ENCODE measurements around the gene AGBL1.

DNA sequence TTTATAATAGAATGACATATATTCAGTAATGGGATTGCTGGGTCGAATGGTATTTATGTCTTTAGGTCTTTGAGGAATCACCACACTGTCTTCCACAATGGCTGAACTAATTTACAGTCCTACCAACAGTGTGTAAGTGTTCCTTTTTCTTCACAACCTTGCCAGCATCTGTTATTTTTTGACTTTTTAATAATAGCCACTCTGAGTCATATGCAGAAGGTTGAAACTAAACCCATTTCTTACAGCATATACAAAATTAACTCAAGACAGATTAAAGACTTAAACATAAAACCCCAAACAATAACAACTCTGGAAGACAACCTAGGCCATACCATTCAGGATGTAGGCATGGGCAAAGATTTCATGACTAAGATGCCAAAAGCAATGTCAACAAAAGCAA lies 671.4 kb downstream of the AGBL1 start:
- TF ChIP-seq, protein P1, sequence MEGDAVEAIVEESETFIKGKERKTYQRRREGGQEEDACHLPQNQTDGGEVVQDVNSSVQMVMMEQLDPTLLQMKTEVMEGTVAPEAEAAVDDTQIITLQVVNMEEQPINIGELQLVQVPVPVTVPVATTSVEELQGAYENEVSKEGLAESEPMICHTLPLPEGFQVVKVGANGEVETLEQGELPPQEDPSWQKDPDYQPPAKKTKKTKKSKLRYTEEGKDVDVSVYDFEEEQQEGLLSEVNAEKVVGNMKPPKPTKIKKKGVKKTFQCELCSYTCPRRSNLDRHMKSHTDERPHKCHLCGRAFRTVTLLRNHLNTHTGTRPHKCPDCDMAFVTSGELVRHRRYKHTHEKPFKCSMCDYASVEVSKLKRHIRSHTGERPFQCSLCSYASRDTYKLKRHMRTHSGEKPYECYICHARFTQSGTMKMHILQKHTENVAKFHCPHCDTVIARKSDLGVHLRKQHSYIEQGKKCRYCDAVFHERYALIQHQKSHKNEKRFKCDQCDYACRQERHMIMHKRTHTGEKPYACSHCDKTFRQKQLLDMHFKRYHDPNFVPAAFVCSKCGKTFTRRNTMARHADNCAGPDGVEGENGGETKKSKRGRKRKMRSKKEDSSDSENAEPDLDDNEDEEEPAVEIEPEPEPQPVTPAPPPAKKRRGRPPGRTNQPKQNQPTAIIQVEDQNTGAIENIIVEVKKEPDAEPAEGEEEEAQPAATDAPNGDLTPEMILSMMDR (IDR thresholded peaks at IDR 0.05) = no peak
- no peak for TF ChIP-seq POLR2A (IDR thresholded peaks at IDR 0.05)

Measured in heart left ventricle (tissue), 13 donors.